ENCODE measurements around the gene ZNF445.

DNA sequence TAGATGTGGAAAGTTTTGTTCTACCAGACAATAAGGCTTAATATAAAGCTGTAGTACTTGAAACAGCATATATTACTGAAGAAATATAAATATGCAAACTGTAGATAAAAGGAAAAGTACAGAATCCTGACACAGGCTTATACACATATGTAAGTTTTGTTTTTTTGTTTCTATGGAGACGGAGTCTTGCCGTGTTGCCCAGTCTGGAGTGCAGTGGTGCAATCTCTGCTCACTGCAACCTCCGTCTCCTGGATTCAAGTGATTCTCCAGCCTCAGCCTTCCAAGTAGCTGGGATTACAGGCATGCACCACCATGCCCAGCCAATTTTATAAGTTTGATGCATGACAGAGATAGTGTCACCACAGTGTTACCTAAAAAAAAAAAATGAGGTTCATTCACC is 29.1 kb upstream of the ZNF445 start:
- TF ChIP-seq EZH2 (IDR thresholded peaks at IDR 0.05), result no peak
- TF ChIP-seq, protein P1, sequence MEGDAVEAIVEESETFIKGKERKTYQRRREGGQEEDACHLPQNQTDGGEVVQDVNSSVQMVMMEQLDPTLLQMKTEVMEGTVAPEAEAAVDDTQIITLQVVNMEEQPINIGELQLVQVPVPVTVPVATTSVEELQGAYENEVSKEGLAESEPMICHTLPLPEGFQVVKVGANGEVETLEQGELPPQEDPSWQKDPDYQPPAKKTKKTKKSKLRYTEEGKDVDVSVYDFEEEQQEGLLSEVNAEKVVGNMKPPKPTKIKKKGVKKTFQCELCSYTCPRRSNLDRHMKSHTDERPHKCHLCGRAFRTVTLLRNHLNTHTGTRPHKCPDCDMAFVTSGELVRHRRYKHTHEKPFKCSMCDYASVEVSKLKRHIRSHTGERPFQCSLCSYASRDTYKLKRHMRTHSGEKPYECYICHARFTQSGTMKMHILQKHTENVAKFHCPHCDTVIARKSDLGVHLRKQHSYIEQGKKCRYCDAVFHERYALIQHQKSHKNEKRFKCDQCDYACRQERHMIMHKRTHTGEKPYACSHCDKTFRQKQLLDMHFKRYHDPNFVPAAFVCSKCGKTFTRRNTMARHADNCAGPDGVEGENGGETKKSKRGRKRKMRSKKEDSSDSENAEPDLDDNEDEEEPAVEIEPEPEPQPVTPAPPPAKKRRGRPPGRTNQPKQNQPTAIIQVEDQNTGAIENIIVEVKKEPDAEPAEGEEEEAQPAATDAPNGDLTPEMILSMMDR (IDR thresholded peaks at IDR 0.05), result no peak

All from neural progenitor cell (in vitro differentiated cells).